Measurements from ENCODE around the gene C4orf50. TPM values are rescaled to one million over a fixed set of nuclear protein-coding genes. Genes with fewer than 3 reads are reported as not detected.

C4orf50 gene
- total and polyA plus RNA-seq, 10 of the 15 experiments (the other 5 are each of a cell fraction or from before 2014, with no cell fraction given) = 0.04 to 0.09 (median 0.05) TPM; not detected in 3

- Histone ChIP-seq H3K79me2 (ENCODE audit: control insufficient read depth, insufficient read depth, low read length) (no peaks in the 10 kb centered on the region), H3K9me3 (replicated peaks; ENCODE audit: control insufficient read depth, insufficient read depth, low read length) (no peaks in the 10 kb centered on the region; the same call in 2 of the 3 replicates), H3K9ac (ENCODE audit: control insufficient read depth, insufficient read depth, low read length) (no peak overlapping the region), H3K4me3 (no peak overlapping the region), H2AFZ (ENCODE audit: control insufficient read depth, low read depth, low read length) (no peak overlapping the region), H3K36me3 (ENCODE audit: control insufficient read depth in 2 of 2, insufficient read depth in 2 of 2, low read length in 1 of 2) (no peaks in the 10 kb centered on the region), H3K27me3 (replicated peaks in 1 of 2; ENCODE audit: control insufficient read depth in 2 of 2, insufficient read depth in 2 of 2, low read length in 1 of 2) (no peaks in the 10 kb centered on the region), H4K20me1 (ENCODE audit: control insufficient read depth, insufficient read depth) (no peaks in the 10 kb centered on the region), H3K27ac (ENCODE audit: control insufficient read depth, insufficient read depth) (no peak overlapping the region), H3K4me1 (ENCODE audit: control insufficient read depth, insufficient read depth, low read length) (no peaks in the 10 kb centered on the region), H3K4me2 (ENCODE audit: control insufficient read depth, insufficient read depth) (no peak overlapping the region)
- POLR2A ChIA-PET = no interaction called here
- intact Hi-C loops (cut with micrococcal nuclease; ENCODE audit: unreplicated experiment) (no loop called here), in situ Hi-C loops (cut with MboI) (no loop called here)
- FAIRE-seq (no peak), DNase-seq (ENCODE audit: low read depth, low spot score) (no peak), ATAC-seq (no peak)
- SMC1A ChIA-PET (ENCODE audit: uncharacterized antibody, unreplicated experiment) = no interaction called here
- TF ChIP-seq DPF2 (IDR thresholded peaks at IDR 0.05) = no peak
- TF ChIP-seq, protein P1, sequence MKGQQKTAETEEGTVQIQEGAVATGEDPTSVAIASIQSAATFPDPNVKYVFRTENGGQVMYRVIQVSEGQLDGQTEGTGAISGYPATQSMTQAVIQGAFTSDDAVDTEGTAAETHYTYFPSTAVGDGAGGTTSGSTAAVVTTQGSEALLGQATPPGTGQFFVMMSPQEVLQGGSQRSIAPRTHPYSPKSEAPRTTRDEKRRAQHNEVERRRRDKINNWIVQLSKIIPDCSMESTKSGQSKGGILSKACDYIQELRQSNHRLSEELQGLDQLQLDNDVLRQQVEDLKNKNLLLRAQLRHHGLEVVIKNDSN (IDR thresholded peaks at IDR 0.05; ENCODE audit: borderline replicate concordance, extremely low read length, insufficient read depth, low read depth, low read length) = no peak
- TF ChIP-seq POLR2A (IDR thresholded peaks at IDR 0.05; ENCODE audit: low read depth, low read length) = no peak
- no peak for TF ChIP-seq ZBTB4 (CRISPR knock-in tag; IDR thresholded peaks at IDR 0.05)
- TF ChIP-seq, protein P2, sequence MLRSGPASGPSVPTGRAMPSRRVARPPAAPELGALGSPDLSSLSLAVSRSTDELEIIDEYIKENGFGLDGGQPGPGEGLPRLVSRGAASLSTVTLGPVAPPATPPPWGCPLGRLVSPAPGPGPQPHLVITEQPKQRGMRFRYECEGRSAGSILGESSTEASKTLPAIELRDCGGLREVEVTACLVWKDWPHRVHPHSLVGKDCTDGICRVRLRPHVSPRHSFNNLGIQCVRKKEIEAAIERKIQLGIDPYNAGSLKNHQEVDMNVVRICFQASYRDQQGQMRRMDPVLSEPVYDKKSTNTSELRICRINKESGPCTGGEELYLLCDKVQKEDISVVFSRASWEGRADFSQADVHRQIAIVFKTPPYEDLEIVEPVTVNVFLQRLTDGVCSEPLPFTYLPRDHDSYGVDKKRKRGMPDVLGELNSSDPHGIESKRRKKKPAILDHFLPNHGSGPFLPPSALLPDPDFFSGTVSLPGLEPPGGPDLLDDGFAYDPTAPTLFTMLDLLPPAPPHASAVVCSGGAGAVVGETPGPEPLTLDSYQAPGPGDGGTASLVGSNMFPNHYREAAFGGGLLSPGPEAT (IDR thresholded peaks at IDR 0.05; ENCODE audit: low read depth) = no peak
- no peak for TF ChIP-seq SIX5 (IDR thresholded peaks at IDR 0.05; ENCODE audit: low read depth, low read length, severe bottlenecking)
- TF ChIP-seq MEF2B (IDR thresholded peaks at IDR 0.05; ENCODE audit: partially characterized antibody, poor library complexity, severe bottlenecking) = no peak
- no peak for TF ChIP-seq IKZF2 (IDR thresholded peaks at IDR 0.05)
- no peak for TF ChIP-seq NR2C1 (IDR thresholded peaks at IDR 0.05)
- no peak for TF ChIP-seq PRDM15 (CRISPR knock-in tag; IDR thresholded peaks at IDR 0.05)
- TF ChIP-seq NFYB (IDR thresholded peaks at IDR 0.05; ENCODE audit: insufficient read depth, low read depth, low read length) = no peak
- no TSS peak for BruUV-seq (replicated peaks)
- CTCF ChIA-PET = no interaction called here
- RAD21 ChIA-PET (ENCODE audit: unreplicated experiment) = no interaction called here
- 5% methylated on average over 13 of the region's 13 CpGs for whole genome bisulfite sequencing (ENCODE audit: insufficient coverage, insufficient replicate concordance, low lambda C conversion rate, missing lambda C conversion rate)
Observed at GRCh38 chr4:5870701-5871100, 147.5 kb downstream of the C4orf50 start.

All from GM12878 (cell line).